Hepatic stellate cell (primary cell): Measurements from ENCODE around the gene RGS21.
"Not testable (repeated sequence)": the region's sequence is repeated elsewhere in the genome, so short reads cannot be mapped to it uniquely, and the experiment has no call there.

Source experiments
- DNase-seq: peaks from one replicate; pipeline ENCODE4 v3.0.0; 2011; ENCODE audit warnings: low spot score

RGS21 gene

GRCh38 chr1:192316942-192317450, at the start of gene RGS21:
RGS21 (plus strand) TSS chr1:192316992; CDS start chr1:192343037, 26,045 bp downstream.
- no peak for DNase-seq

- DNase-seq = no peak
Measured at GRCh38 chr1:192268468-192269052, 48.2 kb upstream of the RGS21 start.

- DNase-seq = no peak
Measured at GRCh38 chr1:192270398-192270797, 46.4 kb upstream of the RGS21 start.

GRCh38 chr1:192272732-192273131, 44.1 kb upstream of the RGS21 start:
- no peak for DNase-seq

GRCh38 chr1:192274588-192274987, 42.2 kb upstream of the RGS21 start:
- DNase-seq = no peak

- DNase-seq = no peak
Measured at GRCh38 chr1:192277635-192278034, 39.2 kb upstream of the RGS21 start.

- DNase-seq = no peak
Measured at GRCh38 chr1:192284927-192285326, 31.9 kb upstream of the RGS21 start.

GRCh38 chr1:192303029-192303428, 13.8 kb upstream of the RGS21 start:
- DNase-seq = no peak

GRCh38 chr1:192308314-192308713, 8.5 kb upstream of the RGS21 start:
- DNase-seq = not testable (repeated sequence)

- DNase-seq = no peak
Measured at GRCh38 chr1:192311281-192311680, 5.5 kb upstream of the RGS21 start.

- DNase-seq = no peak
Measured at GRCh38 chr1:192327997-192328396, 11.2 kb downstream of the RGS21 start.

- DNase-seq = no peak
Measured at GRCh38 chr1:192342842-192343241, 26.1 kb downstream of the RGS21 start.

- no peak for DNase-seq
Measured at GRCh38 chr1:192343344-192343743, 26.6 kb downstream of the RGS21 start.

- DNase-seq = no peak
Measured at GRCh38 chr1:192349314-192349713, 32.5 kb downstream of the RGS21 start.

- DNase-seq = no peak
Measured at GRCh38 chr1:192350356-192350755, 33.6 kb downstream of the RGS21 start.

- no peak for DNase-seq
Measured at GRCh38 chr1:192351550-192351949, 34.8 kb downstream of the RGS21 start.

- no peak for DNase-seq
Measured at GRCh38 chr1:192357924-192358323, 41.1 kb downstream of the RGS21 start.

GRCh38 chr1:192358402-192358801, 41.6 kb downstream of the RGS21 start:
- DNase-seq = no peak

- DNase-seq = no peak
Measured at GRCh38 chr1:192358822-192359221, 42.0 kb downstream of the RGS21 start.

GRCh38 chr1:192363177-192363576, 46.4 kb downstream of the RGS21 start:
- DNase-seq = no peak

- no peak for DNase-seq
Measured at GRCh38 chr1:192367436-192367835, 50.6 kb downstream of the RGS21 start.

- DNase-seq = no peak
Measured at GRCh38 chr1:192375306-192375705, 58.5 kb downstream of the RGS21 start.

- no peak for DNase-seq
Measured at GRCh38 chr1:192376374-192376773, 59.6 kb downstream of the RGS21 start.

- no peak for DNase-seq
Measured at GRCh38 chr1:192378276-192378675, 61.5 kb downstream of the RGS21 start.
